Measurements from ENCODE around the gene HHAT. TPM values are rescaled to one million over a fixed set of nuclear protein-coding genes. Genes with fewer than 3 reads are reported as not detected.
"Not testable (repeated sequence)": the region's sequence is repeated elsewhere in the genome, so short reads cannot be mapped to it uniquely, and the experiment has no call there.

Gene HHAT
- polyA plus RNA-seq, 3 donors = 13.8 to 16.3 (median 15.2) TPM

- DNase-seq (ENCODE audit: low read depth in 3 of 3, low spot score in 2 of 3) = no peak
Observed at GRCh38 chr1:210627755-210628154, 299.1 kb downstream of the HHAT start.

DNA sequence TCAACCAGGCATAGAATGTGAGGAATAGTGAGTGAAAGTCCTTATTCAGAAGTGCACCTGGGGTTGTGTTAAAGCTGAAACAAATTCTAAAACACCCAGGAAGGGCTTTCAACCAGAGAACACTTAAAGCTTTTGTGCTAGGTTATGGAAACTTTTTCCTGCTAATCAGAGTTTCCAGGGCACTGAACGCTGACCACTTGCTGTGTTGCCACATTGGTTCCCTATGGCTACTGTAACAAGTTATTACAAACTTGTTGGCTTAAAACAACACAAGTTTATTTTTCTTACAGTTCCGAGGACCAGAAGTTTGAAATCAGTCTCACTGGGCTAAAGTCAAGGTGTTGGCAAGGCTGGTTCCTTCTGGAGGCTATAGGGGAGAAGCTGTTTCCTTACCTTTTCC lies 300.6 kb downstream of the HHAT start:
- DNase-seq (ENCODE audit: low read depth in 3 of 3, low spot score in 2 of 3) = no peak

GRCh38 chr1:210631399-210631798 lies 302.7 kb downstream of the HHAT start:
- DNase-seq (ENCODE audit: low read depth in 3 of 3, low spot score in 2 of 3) = no peak

- DNase-seq (ENCODE audit: low read depth in 3 of 3, low spot score in 2 of 3) = no peak
Observed at GRCh38 chr1:210633140-210633539, 304.4 kb downstream of the HHAT start.

DNA sequence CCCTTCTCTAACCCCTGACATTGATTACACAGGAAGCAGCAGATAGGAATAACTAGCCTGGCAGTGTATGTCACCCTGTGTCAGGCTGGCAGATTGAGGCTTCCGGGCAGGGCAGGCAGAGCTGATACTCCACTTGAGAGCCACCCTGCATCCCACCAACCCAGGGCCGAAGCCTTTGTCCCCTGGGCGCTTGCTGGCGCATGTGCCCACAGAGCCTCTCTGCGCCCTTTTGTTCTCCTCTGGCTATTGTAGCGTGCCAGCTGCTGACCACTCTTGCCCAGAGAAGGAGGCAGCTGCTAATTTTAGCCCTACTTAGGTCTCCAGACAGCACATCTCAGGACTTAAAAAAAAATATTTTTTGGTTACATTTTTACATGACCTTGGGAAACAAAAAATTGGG lies 304.9 kb downstream of the HHAT start:
- no peak for DNase-seq (ENCODE audit: low read depth in 3 of 3, low spot score in 2 of 3)

- no peak for DNase-seq (ENCODE audit: low read depth in 3 of 3, low spot score in 2 of 3)
Observed at GRCh38 chr1:210635108-210635507, 306.4 kb downstream of the HHAT start.

GRCh38 chr1:210641582-210641981 lies 312.9 kb downstream of the HHAT start:
- no peak for DNase-seq (ENCODE audit: low read depth in 3 of 3, low spot score in 2 of 3)

GRCh38 chr1:210645582-210646257 lies 317.0 kb downstream of the HHAT start:
- no peak for DNase-seq (ENCODE audit: low read depth in 3 of 3, low spot score in 2 of 3)

DNA sequence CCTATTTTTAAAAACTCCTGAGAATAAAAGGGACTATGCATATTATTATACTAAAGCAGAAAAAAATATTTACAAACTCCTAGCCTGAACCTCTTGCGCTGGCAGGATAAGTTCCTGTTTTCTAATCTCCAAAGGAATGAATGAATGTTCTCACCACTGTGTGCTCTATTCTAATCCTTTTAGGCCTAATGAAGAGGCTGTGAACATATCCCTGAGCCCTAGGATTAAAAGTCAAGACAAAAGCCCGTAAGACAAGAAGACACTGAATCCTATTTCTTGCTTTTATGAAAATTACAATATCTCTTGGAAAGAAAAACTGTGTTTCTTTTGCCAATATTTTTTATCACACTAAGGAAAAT lies 317.5 kb downstream of the HHAT start:
- DNase-seq (ENCODE audit: low read depth in 3 of 3, low spot score in 2 of 3) = no peak

- no peak for DNase-seq (ENCODE audit: low read depth in 3 of 3, low spot score in 2 of 3)
Observed at GRCh38 chr1:210647406-210648333, 319.0 kb downstream of the HHAT start.

DNA sequence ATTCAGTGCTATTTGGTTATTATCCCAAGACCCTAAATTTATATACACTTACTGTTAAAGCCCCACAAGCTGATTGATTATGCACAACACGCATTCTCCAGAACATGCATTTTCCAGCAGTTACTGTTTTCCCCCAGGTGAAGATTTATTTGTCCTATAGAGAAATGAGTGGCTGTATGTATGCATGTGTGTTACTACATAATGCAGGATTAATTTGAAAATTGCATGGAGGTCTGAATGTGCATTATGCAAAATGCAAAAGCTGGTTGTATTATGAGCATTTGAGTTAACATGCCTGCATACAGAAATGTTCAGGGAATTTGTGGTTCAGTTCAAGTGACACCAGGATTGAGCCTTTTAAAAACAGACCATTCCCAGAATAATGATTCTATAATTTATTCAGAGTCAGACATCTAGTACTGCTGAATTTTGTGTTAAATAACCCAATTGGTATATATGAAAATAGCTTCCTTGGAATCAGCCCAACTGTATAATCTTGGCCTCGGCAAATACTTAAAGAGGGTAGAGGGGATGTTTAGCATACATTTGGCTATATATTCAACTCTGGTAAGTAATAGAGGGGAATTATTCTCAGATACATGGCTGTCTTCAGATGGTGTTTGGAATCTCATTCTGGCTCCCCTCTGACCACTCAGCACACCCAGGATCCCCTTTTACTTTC lies 320.0 kb downstream of the HHAT start:
- no peak for DNase-seq (ENCODE audit: low read depth in 3 of 3, low spot score in 2 of 3)

GRCh38 chr1:210650403-210650802 lies 321.7 kb downstream of the HHAT start:
- DNase-seq (ENCODE audit: low read depth in 3 of 3, low spot score in 2 of 3) = no peak

DNA sequence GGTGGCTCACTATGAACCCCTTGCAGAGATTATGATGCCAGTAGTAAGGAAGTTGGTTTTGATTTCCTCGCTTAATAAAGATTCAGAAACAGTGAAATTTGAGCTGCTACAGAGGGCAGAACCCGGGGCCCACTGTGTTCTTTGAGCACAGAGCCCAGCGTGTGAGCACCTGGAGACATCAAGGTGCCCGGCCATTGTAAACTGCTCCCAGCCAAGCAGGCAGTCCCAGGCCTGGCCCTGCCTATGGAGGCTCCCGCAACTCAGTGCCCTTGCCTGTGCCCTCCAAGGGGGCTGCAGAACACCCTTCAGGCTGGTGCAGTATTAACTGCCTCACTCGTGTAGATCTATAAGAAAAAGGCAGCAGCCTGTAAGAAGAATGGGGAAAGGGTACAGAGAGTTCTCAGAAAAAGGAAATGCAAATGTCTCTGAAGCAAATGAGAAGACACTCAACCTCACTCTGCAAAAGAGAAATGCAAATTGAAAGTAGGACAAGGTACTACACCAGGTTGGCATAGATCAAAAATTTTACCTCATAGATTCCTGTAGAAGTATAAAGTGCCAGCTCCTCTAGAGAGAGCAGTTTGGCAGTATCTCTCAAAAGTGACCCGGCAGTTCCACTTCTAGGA lies 323.7 kb downstream of the HHAT start:
- no peak for DNase-seq (ENCODE audit: low read depth in 3 of 3, low spot score in 2 of 3)

DNA sequence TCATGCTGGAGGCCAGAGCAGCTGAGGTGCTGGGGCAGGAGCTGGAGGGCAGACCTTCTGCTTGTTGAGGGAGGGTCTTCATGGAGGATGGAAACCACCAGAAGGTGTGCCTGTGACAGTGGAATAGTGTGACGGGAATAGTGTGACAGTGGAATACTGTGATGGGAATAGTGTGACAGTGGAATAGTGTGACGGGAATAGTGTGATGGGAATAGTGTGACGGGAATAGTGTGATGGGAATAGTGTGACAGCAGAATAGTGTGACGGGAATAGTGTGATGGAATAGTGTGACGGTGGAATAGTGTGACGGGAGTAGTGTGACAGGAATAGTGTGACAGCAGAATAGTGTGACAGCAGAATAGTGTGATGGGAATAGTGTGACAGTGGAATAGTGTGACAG lies 325.1 kb downstream of the HHAT start:
- DNase-seq (ENCODE audit: low read depth in 3 of 3, low spot score in 2 of 3) = no peak

GRCh38 chr1:210654176-210654981 lies 325.7 kb downstream of the HHAT start:
- no peak for DNase-seq (ENCODE audit: low read depth in 3 of 3, low spot score in 2 of 3)

GRCh38 chr1:210655511-210655910 lies 326.8 kb downstream of the HHAT start:
- no peak for DNase-seq (ENCODE audit: low read depth in 3 of 3, low spot score in 2 of 3)

GRCh38 chr1:210657806-210658205 lies 329.1 kb downstream of the HHAT start:
- DNase-seq (ENCODE audit: low read depth in 3 of 3, low spot score in 2 of 3) = no peak

GRCh38 chr1:210661520-210661919 lies 332.8 kb downstream of the HHAT start:
- DNase-seq (ENCODE audit: low read depth in 3 of 3, low spot score in 2 of 3) = not testable (repeated sequence)

- DNase-seq (ENCODE audit: low read depth in 3 of 3, low spot score in 2 of 3) = peak in 1 of 3 donors; percentile 3
Observed at GRCh38 chr1:210662291-210663050, 333.8 kb downstream of the HHAT start.

Measured in right renal cortex interstitium (tissue), 3 donors.